DMS 273 (cell line): ENCODE data around the gene ZC3H12A.
A peak's percentile ranks its signal among the peaks of the same experiment; 100 is the strongest.

Experiments used
- DNase-seq: peaks from one replicate; lab custom pipeline; 2025; ENCODE audit not compliant: unreplicated experiment; lab: John Stamatoyannopoulos, UW

Gene ZC3H12A

DNA sequence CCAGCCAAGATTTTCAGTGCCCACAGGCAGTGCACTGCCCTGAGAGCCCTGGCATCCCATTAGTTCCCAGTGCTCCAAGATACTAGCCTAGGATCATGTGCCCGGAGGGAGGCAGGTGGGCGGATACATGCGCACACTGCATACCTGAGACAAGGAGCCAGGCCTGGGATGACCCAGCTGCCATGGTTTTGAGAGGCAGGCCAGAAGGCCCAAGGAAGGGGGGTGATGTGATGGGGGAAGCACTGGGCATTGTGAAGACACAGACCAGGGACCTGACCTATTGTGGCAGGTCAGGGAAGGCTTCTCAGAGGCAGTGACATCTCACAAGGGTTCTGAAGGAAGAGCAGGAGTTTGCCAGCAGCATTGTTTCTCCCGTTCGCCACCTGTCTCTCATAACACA lies 3.6 kb downstream of the ZC3H12A start:
- no peak for DNase-seq

DNA sequence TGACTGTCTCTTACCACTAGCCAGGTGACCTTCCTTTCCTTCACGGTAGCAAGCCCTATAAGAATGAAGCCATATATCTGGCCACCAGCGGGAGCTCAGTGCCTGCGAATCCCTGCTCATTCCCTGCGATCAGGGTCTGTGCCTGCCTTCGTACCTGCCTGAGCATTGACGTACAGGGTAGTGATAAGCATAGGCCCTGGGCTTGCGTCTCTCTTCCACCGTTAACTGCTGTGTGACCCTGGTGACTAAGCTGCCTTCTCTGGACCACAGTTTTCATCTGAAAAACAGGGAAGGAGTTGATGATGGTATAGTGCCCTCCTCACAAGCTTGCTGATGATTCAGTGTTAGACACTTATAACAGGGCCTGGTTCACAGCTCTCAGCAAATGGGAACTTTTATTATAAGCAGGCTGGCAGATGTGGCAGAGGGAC lies 4.1 kb downstream of the ZC3H12A start:
- DNase-seq: no peak

DNA sequence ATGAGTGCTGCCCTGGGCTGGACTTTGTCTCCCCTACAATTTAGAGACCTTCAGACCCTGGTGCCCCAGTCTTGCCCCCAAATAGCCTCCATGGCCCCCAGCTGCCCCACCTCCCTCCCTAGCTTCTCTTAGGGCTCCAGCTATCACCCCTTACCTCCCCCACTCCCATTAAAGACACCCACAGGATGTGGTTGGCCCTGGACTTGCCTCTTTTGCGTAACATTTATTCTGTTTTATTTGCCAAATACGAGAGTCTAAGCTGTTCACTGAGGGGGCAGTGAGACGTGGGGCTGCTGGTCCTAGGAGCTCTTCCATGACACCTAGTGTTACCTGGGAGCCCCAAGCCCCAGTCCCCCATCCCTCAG lies 4.5 kb downstream of the ZC3H12A start:
- no peak for DNase-seq

DNA sequence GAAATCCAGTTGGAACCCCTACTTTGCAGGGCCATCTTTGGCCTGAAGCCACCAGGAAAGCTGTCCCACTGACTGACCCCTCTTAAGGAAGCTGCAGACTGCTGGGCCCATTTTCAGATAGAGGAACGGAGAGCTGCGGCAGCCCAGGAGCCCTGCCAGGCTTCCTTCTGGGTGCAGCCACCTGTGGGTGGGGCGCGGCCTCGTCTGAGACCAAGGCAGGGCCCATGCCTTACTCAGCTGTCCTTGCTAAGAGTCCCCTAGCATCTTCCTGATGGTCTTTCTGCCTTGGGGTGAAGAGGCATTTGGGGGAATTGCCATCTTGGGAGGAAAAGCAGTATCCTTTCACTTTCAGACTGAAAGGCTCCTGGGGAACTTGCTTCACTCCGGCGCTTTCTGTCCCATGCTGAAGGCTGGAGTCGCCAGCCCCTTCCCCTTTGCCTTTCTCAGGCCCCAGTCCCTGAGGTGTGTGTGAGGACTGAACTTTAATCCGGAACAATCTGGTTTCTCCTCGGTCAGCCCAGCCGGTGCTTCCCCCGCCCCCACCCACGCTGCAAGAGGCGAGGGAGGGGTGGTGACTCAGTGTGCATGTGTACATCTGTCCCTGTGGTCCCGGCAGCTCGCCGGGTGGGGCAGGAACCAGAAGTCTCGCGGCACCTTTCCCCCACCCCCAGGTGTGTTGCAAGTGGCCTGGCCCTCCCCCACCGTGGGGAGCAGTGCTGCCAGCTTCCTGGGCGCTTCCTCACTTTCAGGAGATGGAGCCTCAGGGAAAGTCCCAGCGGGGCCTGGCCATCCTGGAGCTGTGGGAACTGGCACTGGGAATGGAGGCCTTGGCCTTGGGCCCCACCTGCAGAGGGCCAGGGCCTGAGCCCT lies 5.1 kb downstream of the ZC3H12A start:
- peak; percentile 85 for DNase-seq

DNA sequence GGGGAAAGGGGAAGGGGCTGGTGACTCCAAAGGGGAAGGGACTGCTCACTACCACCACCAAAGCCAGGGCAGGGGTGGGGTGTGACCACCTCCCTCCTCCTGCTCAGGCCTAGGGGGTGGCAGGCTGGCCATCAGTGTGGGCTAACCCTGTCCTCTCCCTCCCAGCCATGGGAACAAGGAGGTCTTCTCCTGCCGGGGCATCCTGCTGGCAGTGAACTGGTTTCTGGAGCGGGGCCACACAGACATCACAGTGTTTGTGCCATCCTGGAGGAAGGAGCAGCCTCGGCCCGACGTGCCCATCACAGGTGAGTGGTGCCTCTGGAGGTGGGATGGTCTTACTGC lies 5.7 kb downstream of the ZC3H12A start:
- no peak for DNase-seq

DNA sequence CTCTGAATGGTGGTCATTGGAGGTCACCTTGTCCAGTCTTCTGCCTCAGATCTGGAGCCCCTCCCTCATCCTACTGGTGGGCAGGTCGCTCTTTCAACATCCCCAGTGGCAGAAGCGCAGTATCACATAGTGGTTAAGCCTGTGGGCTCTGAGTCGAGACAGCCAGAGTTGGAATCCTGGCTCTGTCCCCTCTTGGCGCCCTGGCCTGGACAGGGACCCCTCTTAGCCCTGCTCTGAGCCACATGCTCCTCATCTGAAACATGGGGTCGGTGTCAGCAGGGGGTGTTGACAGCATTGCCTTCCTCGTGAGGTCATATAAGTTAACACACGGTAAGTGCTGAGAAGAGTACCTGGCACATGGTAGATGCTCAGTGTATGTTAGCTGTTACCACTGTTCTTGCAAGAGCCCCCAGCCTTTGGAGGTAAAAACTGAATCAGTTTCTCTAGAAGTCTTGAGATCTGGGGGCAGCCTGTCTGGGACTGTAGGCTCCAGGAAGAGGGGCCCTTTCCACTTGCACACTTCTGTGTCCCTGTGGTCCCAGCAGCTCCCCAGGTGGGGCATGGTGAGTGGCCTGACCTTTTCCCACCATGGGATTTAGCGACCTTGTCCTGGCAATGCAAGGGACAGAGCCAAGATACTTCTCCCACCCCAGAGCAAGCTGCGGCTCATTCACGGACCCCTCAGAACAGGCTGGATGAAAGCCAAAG lies 6.4 kb downstream of the ZC3H12A start:
- no peak for DNase-seq

DNA sequence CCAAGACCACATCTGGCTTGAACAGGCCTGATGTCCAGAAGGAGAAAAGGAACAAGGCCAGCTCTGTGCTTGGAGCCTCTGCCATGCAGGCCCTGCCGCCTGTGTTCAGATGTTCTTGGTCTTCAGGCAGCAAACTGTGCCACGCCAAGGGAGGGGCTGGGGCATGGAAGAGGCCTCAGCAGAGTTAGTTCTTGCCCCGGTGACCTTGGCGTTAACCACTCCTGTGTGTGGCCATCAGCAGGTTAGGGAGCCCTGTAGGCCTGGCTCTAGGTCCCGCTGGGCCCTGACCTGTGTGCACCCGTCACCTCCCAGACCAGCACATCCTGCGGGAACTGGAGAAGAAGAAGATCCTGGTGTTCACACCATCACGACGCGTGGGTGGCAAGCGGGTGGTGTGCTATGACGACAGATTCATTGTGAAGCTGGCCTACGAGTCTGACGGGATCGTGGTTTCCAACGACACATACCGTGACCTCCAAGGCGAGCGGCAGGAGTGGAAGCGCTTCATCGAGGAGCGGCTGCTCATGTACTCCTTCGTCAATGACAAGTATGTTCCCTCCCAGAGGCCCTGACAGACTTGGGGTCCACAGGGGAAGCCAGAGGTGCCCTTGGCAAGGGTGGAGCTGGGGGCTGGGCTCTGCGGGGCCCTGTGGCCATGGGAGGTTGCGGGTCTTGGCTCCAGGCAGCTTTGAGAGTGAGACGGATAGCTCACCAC lies 7.1 kb downstream of the ZC3H12A start:
- DNase-seq: no peak

DNA sequence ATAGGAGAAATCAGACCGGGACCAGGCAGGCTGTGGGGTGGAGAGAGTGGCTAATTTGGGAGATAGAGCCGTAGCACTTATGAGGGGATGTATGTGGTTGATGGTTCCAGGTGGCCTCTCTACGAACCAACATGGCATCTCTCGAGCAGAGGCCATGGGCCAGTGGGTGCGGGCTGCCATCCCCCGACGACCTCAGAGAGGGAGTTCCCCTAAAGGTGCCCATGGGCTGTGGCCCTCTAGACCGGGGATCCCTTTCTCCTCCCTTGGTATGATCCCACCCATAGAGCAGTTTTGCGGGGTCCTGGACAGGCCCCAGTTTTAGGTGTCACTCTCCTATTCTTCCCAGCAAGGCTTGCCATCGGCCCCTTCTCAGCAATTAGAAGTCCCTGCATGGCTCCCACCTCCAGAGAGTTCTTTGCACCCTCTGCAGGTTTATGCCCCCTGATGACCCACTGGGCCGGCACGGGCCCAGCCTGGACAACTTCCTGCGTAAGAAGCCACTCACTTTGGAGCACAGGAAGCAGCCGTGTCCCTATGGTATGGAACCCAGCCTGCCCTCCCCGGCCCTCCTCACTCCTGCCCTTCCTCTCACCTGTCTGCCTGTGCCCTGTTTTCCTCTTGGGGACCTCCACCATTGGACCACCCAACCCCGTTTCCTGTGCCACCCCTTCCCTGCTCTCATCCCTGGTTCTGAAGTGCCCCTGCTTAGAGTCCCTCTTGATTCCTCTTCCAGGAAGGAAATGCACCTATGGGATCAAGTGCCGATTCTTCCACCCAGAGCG lies 7.8 kb downstream of the ZC3H12A start:
- DNase-seq: no peak

DNA sequence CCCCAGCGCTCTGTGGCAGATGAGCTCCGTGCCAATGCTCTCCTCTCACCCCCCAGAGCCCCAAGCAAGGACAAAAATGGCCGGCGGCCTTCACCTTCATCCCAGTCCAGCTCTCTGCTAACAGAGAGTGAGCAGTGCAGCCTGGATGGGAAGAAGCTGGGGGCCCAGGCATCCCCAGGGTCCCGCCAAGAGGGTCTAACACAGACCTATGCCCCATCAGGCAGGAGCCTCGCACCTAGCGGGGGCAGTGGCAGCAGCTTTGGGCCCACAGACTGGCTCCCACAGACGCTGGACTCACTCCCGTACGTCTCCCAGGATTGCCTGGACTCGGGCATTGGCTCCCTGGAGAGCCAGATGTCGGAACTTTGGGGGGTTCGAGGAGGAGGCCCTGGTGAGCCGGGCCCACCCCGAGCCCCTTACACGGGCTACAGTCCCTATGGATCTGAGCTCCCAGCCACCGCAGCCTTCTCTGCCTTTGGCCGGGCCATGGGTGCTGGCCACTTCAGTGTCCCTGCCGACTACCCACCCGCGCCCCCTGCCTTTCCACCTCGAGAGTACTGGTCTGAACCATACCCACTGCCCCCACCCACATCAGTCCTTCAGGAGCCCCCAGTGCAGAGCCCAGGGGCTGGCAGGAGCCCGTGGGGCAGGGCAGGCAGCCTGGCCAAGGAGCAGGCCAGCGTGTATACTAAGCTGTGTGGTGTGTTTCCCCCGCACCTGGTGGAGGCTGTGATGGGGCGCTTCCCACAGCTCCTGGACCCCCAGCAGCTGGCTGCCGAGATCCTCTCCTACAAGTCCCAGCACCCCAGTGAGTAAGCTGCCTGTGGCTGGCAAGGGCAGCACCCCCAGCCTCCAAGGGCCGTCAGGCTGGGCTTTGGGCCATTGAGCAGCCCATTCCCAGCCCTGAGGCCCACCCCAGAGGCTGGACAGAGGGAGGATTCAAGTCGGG lies 8.7 kb downstream of the ZC3H12A start:
- no peak for DNase-seq

DNA sequence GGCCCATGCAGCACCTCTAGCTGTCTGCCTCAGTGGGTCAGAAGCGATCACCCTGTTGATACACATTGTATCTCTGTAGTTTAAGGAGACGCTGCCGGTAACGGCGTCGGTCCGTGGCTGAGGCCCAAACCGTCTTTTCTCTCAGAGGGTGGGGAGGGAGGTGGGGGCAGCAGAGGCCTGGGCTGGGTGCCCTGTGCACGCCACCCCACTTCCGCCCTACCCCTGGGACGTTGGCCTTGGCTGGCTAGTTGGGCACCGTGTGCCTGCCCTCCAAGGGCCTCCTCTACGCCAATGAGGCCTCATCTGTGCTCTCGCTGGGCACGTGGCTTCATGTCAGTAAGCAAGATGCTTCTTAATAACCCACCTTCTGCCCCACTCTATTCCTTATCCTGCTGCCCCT lies 9.4 kb downstream of the ZC3H12A start:
- no peak for DNase-seq

DNA sequence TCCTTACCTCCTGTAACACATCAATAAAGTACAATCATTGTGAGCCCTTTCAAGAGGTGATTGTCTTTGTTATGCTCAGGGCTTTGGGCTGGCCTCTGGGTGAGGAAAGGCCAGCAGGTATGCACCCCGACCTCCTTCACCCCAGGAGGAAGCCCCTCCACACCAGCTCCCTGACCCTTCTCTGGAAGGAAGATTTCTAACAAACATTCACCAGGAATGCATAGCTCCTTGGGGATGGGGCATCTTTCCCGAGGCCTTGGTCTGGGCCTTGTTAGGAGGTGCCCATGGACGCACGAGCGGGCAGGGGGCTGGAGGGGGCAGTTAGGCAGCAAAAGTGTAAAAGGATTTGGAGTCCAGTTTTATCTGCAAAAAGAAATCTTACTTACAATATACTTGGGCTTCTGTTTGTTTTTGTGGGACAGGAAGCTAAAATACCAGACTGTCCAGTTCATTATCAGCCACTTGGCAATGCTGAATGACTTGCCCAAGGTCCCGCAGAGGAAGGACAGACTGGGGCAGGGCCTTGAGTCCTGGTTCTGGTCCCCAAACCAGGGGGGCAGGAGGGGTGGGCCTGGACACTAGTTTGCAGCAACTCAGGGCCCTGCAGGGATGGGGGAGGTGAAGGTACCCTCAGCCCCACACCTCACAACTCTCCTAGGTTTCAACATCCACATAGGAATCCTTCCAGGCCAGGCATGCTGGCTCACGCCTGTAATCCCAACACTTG lies 10.1 kb downstream of the ZC3H12A start:
- DNase-seq: no peak

DNA sequence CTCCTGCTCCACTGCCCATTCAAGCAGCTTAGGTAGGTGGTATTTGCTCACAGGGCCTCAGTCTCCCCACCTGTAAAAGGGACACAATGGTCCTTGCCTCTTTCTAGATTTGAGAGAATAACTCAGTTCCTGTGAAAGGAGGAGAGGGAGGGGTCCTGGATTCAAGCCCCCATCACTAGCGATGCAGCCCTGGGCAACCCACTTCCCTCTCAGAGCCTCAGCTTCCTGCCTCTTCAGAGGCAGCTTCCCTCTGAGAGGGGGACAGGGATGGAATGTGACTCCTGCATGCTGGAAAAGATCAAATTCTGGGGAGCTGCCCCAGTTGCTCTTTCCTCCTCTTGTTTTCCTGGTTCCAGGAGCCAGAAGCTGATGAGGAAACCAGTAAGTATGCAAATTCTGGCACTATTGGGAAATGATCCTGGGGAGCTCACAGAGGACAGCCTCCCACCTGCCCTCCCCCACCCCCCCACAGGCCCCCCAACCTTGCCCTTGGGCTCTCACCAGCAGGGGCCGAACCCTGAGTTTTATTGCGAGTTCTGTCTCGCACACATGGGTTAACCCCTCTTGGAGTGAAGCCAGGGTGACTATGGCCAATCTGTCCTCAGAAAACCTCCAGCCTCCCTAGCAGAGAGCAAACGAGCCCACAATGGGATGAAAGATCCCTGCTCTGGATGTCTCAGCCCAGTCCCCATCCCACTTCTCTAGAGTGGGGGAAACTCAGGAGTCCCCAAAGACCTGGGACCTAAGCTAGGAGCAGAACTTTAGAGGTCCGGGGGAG lies 11.7 kb downstream of the ZC3H12A start:
- DNase-seq: peak; percentile 88

DNA sequence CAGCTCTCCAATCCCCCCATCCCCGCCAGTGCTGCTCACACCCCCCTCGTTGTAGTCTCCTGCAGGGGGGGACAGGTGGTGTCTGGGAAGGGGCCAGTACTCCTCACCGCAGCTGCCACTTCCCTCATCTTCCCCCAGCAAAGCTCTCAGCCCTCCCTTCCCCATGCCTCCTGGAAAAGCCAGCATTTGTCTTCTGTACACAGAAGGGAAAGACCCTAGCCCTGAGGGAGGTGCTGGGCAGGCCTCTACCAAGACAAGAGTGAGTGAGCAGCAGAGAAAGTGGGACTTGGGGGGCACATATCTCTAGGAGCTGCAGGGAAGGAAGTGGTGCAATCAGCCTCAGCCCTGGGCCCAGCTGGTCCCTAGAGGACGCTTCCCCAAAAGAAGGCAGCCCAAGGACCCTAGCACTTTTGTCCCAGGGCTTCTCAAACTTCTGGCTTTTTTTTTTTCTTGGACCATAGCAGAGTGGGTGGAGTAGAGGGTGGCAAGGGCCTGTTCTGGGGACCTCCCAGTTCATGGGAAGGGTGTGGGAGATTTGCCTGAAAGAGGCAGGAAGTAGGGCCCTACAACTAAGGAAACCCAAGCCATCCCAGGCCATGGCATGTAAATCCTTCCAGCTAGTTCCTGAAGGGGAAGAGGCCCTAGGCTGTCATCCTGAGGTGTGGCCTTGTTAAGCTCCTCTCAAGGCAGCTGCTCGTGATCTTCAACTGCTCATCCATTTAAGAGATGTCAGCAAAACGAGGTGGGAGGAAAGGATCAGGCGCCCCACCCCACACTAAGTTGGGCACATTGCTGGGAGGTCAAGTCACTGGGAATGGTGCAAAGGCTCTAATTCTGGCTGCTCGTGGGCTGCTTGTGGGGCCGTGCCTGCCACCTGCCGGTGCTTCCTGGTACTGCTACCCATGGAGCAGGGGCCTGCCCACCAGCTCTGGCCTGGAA lies 12.6 kb downstream of the ZC3H12A start:
- DNase-seq: peak; percentile 86

DNA sequence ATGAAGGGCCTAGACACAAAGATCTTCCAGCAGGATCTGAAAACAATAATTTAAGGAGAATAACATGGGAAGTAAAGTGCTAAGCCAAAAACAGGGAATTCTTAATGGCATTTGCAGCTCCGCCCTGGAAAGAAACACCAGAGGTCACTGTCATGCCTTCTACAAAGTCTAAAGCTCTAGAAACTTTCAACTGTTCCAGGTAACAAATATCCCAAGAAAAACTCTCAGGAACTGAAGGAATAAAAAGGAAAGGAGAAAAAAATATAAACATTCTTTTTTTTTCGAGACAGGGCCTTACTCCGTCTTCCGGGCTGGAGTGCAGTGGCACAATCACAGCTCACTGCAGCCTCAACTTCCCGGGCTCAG lies 13.2 kb downstream of the ZC3H12A start:
- DNase-seq: no peak

DNA sequence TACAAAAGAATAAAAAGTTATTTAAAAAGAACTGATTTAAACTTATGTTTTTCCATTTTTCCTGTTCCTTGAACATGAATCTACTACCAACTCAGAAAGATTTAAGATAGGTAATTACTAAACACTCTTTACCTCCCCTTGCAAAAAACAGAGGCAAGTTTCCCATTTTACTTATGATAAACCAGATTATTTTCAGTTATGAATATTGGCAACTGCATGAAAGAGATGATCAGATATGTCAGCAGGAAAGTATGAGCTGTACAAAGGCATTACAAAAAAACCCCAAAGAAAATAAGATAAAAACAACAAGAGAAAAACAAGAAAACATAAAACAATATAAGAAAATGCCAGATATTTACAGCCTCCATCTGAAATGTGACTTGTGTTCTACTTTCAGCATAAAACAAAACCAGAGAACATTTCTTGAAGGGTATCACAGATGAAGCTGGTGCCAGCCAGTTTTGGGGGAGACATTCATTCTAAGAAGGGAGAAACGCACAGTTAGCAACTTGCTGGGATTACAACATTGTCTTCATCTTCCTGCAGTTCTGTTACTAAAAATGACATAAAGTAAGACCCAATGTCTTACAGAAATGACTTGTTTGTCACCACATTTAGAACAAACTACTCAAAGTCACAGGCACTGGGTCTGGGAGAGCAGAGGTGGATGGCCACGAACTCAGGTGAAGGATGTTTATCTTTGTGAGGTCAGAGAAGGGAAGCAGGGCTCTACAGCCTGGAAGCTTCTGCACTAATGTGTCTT lies 19.1 kb downstream of the ZC3H12A start:
- no peak for DNase-seq

DNA sequence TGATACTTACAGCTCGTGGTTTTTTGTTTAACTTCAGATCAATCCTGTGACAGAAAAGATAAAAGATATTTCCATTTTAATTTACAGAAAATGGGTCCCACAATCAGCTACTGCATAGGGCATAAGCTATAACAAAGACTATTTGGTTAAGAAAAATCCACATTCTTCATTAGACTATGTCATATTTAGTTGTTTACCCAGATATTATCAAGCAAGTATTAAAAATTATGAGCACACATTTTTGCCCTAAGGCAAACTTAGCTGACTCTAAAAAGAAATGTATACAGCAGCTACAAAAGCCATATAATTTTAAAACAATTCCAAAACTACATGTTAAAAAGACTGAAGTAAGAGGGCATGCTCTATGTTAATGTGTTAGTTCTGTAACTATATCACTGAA lies 21.5 kb downstream of the ZC3H12A start:
- DNase-seq: no peak

DNA sequence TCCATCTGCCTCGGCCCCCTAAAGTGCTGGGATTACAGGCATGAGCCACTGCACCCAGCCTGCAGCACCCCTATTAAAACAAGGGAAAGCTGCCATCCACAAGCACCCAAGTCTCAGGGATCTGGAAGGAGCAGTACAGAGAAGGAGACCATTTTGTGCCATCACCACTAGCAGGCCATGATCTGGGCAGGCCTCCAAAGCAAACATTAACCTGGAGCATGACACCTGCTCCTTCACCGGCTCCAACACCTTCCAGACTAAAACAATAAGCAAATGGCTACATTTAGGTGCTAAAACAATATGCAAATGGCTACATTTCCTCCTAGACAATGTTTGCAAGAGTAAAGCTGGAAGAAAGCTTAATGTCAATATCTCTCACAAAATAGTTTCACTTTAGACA lies 23.5 kb downstream of the ZC3H12A start:
- peak; percentile 50 for DNase-seq
